GM06990 (cell line): ENCODE measurements around the gene FERMT2.

Experiments
- DNase-seq: peaks from one replicate; pipeline ENCODE4 v3.0.0-alpha.2; 2011; ENCODE audit not compliant: insufficient read length; ENCODE audit errors: extremely low read depth
- H3K27me3 ChIP-seq: replicated peaks from 2 replicates; pipeline ENCODE4 v1.6.0; 2011; ENCODE audit warnings: low read length; ENCODE audit not compliant: control insufficient read depth, insufficient read depth
- H3K36me3 ChIP-seq: 2 replicates; pipeline ENCODE4 v1.5.1; 2011; ENCODE audit warnings: low read length; ENCODE audit not compliant: control insufficient read depth, insufficient read depth
- H3K4me3 ChIP-seq: replicated peaks from 2 replicates; pipeline ENCODE4 v1.5.1; 2011; ENCODE audit warnings: low read depth, mild to moderate bottlenecking, control low read depth, low read length
- TF ChIP-seq, protein P1 (sequence below): IDR thresholded peaks from 2 replicates; pipeline ENCODE4 v1.5.1; 2011; ENCODE audit warnings: low read length, control low read depth, mild to moderate bottlenecking, inconsistent platforms; ENCODE audit not compliant: insufficient read depth, poor library complexity, severe bottlenecking

FERMT2 gene

GRCh38 chr14:52895000-52895399 is 55.9 kb downstream of the FERMT2 start:
- H3K36me3 ChIP-seq: no peaks in the 10 kb centered on the region
- TF ChIP-seq, protein P1, sequence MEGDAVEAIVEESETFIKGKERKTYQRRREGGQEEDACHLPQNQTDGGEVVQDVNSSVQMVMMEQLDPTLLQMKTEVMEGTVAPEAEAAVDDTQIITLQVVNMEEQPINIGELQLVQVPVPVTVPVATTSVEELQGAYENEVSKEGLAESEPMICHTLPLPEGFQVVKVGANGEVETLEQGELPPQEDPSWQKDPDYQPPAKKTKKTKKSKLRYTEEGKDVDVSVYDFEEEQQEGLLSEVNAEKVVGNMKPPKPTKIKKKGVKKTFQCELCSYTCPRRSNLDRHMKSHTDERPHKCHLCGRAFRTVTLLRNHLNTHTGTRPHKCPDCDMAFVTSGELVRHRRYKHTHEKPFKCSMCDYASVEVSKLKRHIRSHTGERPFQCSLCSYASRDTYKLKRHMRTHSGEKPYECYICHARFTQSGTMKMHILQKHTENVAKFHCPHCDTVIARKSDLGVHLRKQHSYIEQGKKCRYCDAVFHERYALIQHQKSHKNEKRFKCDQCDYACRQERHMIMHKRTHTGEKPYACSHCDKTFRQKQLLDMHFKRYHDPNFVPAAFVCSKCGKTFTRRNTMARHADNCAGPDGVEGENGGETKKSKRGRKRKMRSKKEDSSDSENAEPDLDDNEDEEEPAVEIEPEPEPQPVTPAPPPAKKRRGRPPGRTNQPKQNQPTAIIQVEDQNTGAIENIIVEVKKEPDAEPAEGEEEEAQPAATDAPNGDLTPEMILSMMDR: no peak
- H3K27me3 ChIP-seq: no peaks in the 10 kb centered on the region
- no peak overlapping the region for H3K4me3 ChIP-seq
- peak; percentile 9 for DNase-seq

GRCh38 chr14:52891800-52892199 is 59.0 kb downstream of the FERMT2 start:
- no peaks in the 10 kb centered on the region for H3K27me3 ChIP-seq
- H3K36me3 ChIP-seq: no peaks in the 10 kb centered on the region
- TF ChIP-seq, protein P1: no peak

DNA sequence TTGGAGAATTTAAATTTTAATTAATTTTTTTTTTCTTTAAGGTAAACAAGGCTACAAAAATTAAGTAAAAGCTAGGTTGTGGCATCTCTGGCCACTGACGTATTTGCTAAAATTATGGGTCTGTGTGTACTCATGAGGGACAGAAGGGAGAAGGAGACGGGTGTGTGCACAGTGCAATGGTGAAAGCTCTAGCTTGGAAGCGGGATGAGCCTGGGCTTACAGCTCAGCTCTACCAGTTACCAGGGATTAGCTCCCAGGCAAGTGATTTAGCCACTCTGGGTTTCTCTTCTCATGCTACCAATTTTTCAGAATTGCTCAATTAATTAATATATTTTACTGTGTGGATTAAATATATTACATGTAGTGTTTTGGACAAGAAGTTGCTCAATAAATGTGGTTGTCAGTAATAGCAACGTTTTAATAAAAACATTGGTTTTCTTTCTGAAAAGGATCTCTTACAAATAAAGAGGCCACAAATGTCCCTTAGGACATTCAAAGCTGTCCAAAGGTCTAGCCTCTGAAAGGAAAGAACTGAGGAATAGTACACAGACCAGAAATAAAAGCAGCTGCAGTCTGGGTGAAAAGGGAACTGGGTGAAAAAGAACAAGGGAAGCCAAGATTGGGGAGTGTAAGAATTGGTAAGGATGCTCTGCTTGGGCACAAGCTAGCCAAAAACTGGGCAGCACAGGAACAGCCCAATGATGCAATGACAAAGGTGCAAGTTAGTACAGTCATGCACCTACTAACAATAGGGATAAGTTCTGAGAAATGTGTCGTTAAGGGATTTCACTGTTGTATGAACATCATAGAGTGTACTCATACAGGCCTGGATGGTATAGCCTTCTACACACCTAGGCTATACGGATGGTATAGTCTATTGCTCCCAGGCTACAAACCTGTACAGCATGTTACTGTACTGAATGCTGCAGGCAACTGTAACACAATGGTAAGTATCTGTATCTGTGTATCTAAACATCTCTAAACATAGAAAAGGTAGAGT is 61.7 kb downstream of the FERMT2 start:
- no peak for DNase-seq
- Histone ChIP-seq H3K27me3 (no peaks in the 10 kb centered on the region), H3K36me3 (no peaks in the 10 kb centered on the region), H3K4me3 (no peak overlapping the region)
- TF ChIP-seq, protein P1: no peak

More at GRCh38 chr14:52891800-52892199, 59.0 kb downstream of the FERMT2 start:
- no peak overlapping the region for H3K4me3 ChIP-seq
- no peak for DNase-seq

GRCh38 chr14:52888159-52888558 is 62.7 kb downstream of the FERMT2 start:
- Histone ChIP-seq H3K4me3 (no peak overlapping the region), H3K27me3 (no peaks in the 10 kb centered on the region), H3K36me3 (no peaks in the 10 kb centered on the region)
- DNase-seq: no peak
- TF ChIP-seq, protein P1: no peak

GRCh38 chr14:52885230-52885629 is 65.6 kb downstream of the FERMT2 start:
- no peak for DNase-seq
- no peaks in the 10 kb centered on the region for H3K36me3 ChIP-seq
- no peaks in the 10 kb centered on the region for H3K27me3 ChIP-seq
- TF ChIP-seq, protein P1: no peak
- no peak overlapping the region for H3K4me3 ChIP-seq
